ENCODE data around the gene APOB. TPM values are rescaled to one million over a fixed set of nuclear protein-coding genes. Genes with fewer than 3 reads are reported as not detected.

APOB gene
- polyA plus RNA-seq, 2 of the 4 experiments (the other 2 are of a cell fraction) = under 0.01 TPM; not detected in 1

- no peak for TF ChIP-seq CTCF (IDR thresholded peaks at IDR 0.05)
Observed at GRCh38 chr2:21017748-21018276, 26.1 kb downstream of the APOB start (continued).

GRCh38 chr2:21015281-21015645, 28.6 kb downstream of the APOB start:
- WGBS (ENCODE audit: missing lambda C conversion rate) = 0% methylated on average over 3 of the region's 3 CpGs
- POLR2A ChIA-PET = no interaction called here
- Histone ChIP-seq H3K4me3 (no peak overlapping the region), H3K4me2 (no peak overlapping the region), H3K9me3 (no peaks in the 10 kb centered on the region; the same call in 2 of the 3 replicates), H3K27ac (no peak overlapping the region), H3K4me1 (no peaks in the 10 kb centered on the region)
- no peak for TF ChIP-seq TFCP2L1 (CRISPR knock-in tag; IDR thresholded peaks at IDR 0.05)
- no peak for TF ChIP-seq REST (IDR thresholded peaks at IDR 0.05)
- no peak for TF ChIP-seq ELK1 (IDR thresholded peaks at IDR 0.05; ENCODE audit: low read depth, low read length)
- TF ChIP-seq ZNF302 (CRISPR knock-in tag; IDR thresholded peaks at IDR 0.05) = no peak
- CTCF ChIA-PET = interaction anchor here (1.0 to 1.9 kb wide), 3 partner anchors 12 to 354 kb away, joined by 3 to 6 read pairs (median 3); partner anchors contain the start of gene APOB
- DNase-seq (ENCODE audit: low read depth in 1 of 2, low spot score in 1 of 2) (no peak), FAIRE-seq (no peak), ATAC-seq (no peak)

GRCh38 chr2:21014364-21015280, 29.3 kb downstream of the APOB start:
- 14% methylated on average over 6 of the region's 6 CpGs for WGBS (ENCODE audit: missing lambda C conversion rate)
- no peak overlapping the region for H3K4me3 ChIP-seq
- CTCF ChIA-PET = interaction anchor here (1.0 to 1.9 kb wide), 3 partner anchors 13 to 353 kb away, joined by 3 to 6 read pairs (median 3); partner anchors contain the start of gene APOB
- no peak overlapping the region for H3K27ac ChIP-seq
- POLR2A ChIA-PET = no interaction called here
- no peak for DNase-seq (ENCODE audit: low read depth in 1 of 2, low spot score in 1 of 2)
- no peak for FAIRE-seq
- ATAC-seq = no peak
- H3K4me1 ChIP-seq = no peaks in the 10 kb centered on the region
- no peaks in the 10 kb centered on the region; the same call in 2 of the 3 replicates for H3K9me3 ChIP-seq
- H3K4me2 ChIP-seq = no peak overlapping the region
- TF ChIP-seq SREBF2 (IDR thresholded peaks at IDR 0.05) = no peak
- no peak for TF ChIP-seq E2F6 (IDR thresholded peaks at IDR 0.05; ENCODE audit: borderline replicate concordance, low read depth)
- TF ChIP-seq EHMT2 (IDR thresholded peaks at IDR 0.05; ENCODE audit: low read depth) = no peak
- TF ChIP-seq ESRRA (IDR thresholded peaks at IDR 0.05; ENCODE audit: borderline replicate concordance, low read length) = no peak
- no peak for TF ChIP-seq HOXA7 (CRISPR knock-in tag; IDR thresholded peaks at IDR 0.05)
- TF ChIP-seq ELK1 (IDR thresholded peaks at IDR 0.05; ENCODE audit: low read depth, low read length) = no peak
- TF ChIP-seq KDM1A (IDR thresholded peaks at IDR 0.05; ENCODE audit: low read depth) = no peak
- TF ChIP-seq HES2 (IDR thresholded peaks at IDR 0.05) = no peak
- no peak for TF ChIP-seq CEBPB (IDR thresholded peaks at IDR 0.05)
- no peak for TF ChIP-seq JUNB (IDR thresholded peaks at IDR 0.05)
- TF ChIP-seq HOXB5 (CRISPR knock-in tag; IDR thresholded peaks at IDR 0.05) = no peak
- no peak for TF ChIP-seq HDAC2 (IDR thresholded peaks at IDR 0.05)
- no peak for TF ChIP-seq USF2 (IDR thresholded peaks at IDR 0.05)
- TF ChIP-seq CHD2 (IDR thresholded peaks at IDR 0.05; ENCODE audit: low read length, partially characterized antibody) = no peak
- no peak for TF ChIP-seq RARB (CRISPR knock-in tag; IDR thresholded peaks at IDR 0.05)
- no peak for TF ChIP-seq MAX (IDR thresholded peaks at IDR 0.05)
- no peak for TF ChIP-seq FOXS1 (CRISPR knock-in tag; IDR thresholded peaks at IDR 0.05)
- TF ChIP-seq ZC3H11A (IDR thresholded peaks at IDR 0.05) = no peak

Data from A549 (cell line).